Measurements from ENCODE around the gene MPZL3.
A peak's percentile ranks its signal among the peaks of the same experiment; 100 is the strongest.

MPZL3 gene

DNA sequence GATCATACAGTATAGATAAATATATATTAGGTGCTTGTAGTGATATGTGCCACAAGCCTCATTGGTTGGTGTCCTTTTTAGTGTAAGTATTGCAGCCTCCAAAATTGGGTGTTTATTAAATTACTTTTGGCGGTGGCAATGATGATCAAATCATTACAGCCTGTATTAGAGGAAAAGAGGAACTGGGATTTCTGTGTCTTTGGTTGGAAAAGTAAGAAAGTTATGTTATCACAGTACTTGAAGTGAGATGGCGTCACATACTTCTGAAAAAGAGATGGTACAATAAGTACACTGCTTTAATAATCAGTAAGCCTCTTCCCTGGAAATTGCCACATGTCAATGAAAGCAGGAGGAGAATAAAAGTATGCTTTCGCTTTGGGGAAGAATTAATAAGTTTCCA lies 523 bp upstream of the MPZL3 start:
- Histone ChIP-seq H3K4me3 (ENCODE audit: low read depth, low read length) (peak overlapping the region; percentile 94), H3K27ac (no peak overlapping the region), H3K9me3 (ENCODE audit: severe bottlenecking) (no peaks in the 10 kb centered on the region), H3K27me3 (ENCODE audit: insufficient read depth, low read depth, severe bottlenecking) (no peaks in the 10 kb centered on the region), H3K36me3 (no peaks in the 10 kb centered on the region)
- DNase-seq, result no peak
- TF ChIP-seq, protein P1, sequence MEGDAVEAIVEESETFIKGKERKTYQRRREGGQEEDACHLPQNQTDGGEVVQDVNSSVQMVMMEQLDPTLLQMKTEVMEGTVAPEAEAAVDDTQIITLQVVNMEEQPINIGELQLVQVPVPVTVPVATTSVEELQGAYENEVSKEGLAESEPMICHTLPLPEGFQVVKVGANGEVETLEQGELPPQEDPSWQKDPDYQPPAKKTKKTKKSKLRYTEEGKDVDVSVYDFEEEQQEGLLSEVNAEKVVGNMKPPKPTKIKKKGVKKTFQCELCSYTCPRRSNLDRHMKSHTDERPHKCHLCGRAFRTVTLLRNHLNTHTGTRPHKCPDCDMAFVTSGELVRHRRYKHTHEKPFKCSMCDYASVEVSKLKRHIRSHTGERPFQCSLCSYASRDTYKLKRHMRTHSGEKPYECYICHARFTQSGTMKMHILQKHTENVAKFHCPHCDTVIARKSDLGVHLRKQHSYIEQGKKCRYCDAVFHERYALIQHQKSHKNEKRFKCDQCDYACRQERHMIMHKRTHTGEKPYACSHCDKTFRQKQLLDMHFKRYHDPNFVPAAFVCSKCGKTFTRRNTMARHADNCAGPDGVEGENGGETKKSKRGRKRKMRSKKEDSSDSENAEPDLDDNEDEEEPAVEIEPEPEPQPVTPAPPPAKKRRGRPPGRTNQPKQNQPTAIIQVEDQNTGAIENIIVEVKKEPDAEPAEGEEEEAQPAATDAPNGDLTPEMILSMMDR (IDR thresholded peaks at IDR 0.05; ENCODE audit: low read depth, low read length), result no peak

DNA sequence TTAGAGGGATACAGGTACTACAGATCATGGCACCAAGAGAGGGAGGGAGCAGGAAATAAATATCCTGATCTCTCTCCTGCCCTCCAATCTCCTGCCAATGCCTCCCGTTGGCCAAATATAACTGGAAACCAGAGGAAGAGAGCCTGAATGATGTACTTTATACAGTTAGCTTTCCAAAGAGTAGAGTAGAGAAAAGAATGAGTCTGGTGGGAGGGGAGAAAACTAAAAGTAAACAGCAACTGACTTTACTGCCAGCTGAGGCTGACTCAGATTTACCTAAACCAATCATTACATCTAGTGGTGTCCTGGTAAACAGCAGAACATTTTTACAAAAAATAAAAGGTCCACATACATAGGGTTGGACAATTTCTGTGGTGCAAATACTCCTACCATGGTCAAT lies 5.1 kb downstream of the MPZL3 start:
- TF ChIP-seq, protein P1 (IDR thresholded peaks at IDR 0.05; ENCODE audit: low read depth, low read length), result no peak
- Histone ChIP-seq H3K36me3 (no peaks in the 10 kb centered on the region), H3K9me3 (ENCODE audit: severe bottlenecking) (no peaks in the 10 kb centered on the region), H3K27me3 (ENCODE audit: insufficient read depth, low read depth, severe bottlenecking) (no peaks in the 10 kb centered on the region), H3K27ac (no peak overlapping the region), H3K4me3 (ENCODE audit: low read depth, low read length) (no peak overlapping the region)
- DNase-seq, result no peak

DNA sequence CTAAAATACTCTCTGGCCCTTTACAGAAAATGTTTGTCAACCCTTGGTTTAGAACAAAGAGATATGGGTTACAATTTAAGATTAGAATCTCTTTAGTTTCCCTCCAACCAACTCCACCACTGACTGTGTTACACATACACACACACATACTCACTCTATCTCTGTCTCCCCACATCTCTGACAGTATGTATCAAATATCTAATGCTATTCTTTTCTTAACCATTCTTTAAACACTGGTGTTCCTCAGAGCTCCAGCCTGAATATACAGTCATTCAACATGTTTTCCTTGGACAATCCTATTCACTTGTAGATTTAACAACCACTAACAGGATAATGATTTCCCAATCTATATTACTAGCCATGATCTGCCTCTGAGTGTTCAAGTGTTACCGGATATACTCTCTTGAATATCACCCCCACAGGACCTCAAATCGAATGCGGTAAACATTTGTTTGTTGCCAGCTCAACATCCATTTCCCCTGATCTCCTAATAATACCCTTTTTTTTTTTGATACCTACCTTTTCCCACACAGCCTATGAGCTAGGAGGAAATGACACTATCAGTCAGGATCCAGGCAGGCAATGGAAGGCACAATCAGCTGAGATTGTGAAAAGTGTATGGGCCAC lies 6.1 kb downstream of the MPZL3 start:
- DNase-seq, result no peak
- H3K36me3 ChIP-seq, result no peaks in the 10 kb centered on the region
- H3K27me3 ChIP-seq (ENCODE audit: insufficient read depth, low read depth, severe bottlenecking), result no peaks in the 10 kb centered on the region
- TF ChIP-seq, protein P1 (IDR thresholded peaks at IDR 0.05; ENCODE audit: low read depth, low read length), result no peak
- H3K9me3 ChIP-seq (ENCODE audit: severe bottlenecking), result no peaks in the 10 kb centered on the region
- H3K27ac ChIP-seq, result no peak overlapping the region
- H3K4me3 ChIP-seq (ENCODE audit: low read depth, low read length), result no peak overlapping the region

DNA sequence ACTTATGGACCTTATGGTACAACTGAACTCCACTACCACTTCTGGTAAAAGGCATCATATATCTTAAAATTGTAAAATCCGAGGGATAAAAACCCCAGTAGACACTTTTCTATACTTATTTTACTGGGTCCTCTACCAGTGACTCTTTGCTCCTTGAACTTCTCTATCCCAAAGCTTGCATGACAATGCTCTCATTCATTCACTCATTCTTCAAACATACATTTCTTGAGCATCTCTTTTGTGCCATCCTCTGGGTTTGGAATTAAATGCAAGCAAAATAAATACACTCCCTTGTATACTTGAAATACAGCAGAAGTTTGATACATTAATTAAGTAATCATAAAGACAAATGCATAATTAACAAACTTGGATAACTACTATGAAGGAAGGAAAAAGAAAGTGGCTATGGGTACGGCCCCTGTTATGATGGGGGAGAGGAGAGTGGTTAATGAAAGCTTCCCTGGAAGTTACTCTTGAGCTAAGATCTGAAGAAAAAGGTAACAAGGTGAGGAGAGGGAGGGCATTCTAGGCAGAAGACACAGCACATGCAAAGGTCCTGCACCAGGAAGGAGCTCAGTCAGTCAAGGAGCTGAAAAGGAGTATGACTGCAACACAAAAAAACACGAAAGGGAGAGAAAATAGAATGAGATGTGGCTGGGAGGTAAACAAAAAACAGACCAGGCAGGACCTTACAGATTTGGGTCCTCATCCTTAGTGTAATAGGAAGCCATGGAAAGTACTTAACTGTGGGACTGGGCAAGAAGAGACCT lies 8.0 kb downstream of the MPZL3 start:
- TF ChIP-seq, protein P1 (IDR thresholded peaks at IDR 0.05; ENCODE audit: low read depth, low read length), result no peak
- Histone ChIP-seq H3K9me3 (ENCODE audit: severe bottlenecking) (no peaks in the 10 kb centered on the region), H3K27me3 (ENCODE audit: insufficient read depth, low read depth, severe bottlenecking) (no peaks in the 10 kb centered on the region), H3K4me3 (ENCODE audit: low read depth, low read length) (no peak overlapping the region), H3K27ac (no peak overlapping the region), H3K36me3 (no peaks in the 10 kb centered on the region)
- DNase-seq, result no peak

DNA sequence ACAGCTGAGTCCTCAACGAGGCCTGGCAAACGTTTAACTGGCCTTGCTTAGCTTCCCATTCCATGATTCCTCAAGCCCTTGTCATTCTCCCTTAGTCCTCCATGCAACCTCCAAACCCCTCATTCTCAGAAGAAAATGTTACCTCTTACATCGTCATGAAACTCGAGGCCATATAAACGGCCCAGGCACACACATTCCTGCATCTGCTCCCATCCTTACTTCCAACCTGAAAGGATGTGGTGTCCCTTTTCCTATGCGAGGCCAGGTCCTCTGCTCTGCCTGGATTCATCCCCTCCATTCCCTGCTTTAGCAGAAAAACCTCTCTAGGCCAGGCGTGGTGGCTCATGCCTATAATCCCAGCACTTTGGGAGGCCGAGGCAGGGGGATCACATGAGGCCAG lies 9.0 kb downstream of the MPZL3 start:
- TF ChIP-seq, protein P1 (IDR thresholded peaks at IDR 0.05; ENCODE audit: low read depth, low read length), result no peak
- no peak overlapping the region for H3K27ac ChIP-seq
- H3K4me3 ChIP-seq (ENCODE audit: low read depth, low read length), result no peak overlapping the region
- H3K36me3 ChIP-seq, result no peaks in the 10 kb centered on the region
- H3K9me3 ChIP-seq (ENCODE audit: severe bottlenecking), result no peaks in the 10 kb centered on the region
- DNase-seq, result no peak
- H3K27me3 ChIP-seq (ENCODE audit: insufficient read depth, low read depth, severe bottlenecking), result no peaks in the 10 kb centered on the region

Measured in WERI-Rb-1 (cell line).